Astrocyte of the spinal cord (primary cell): Measurements from ENCODE around the gene TBC1D12.
"Not testable (repeated sequence)": the region's sequence is repeated elsewhere in the genome, so short reads cannot be mapped to it uniquely, and the experiment has no call there.

Experiments
- DNase-seq: peaks from one replicate; pipeline ENCODE4 v3.0.0; 2011; ENCODE audit warnings: low read depth, low spot score
- H3K4me3 ChIP-seq: 2 replicates; pipeline ENCODE4 v1.5.1; 2011; ENCODE audit warnings: low read depth, mild to moderate bottlenecking, low read length, moderate library complexity
- in situ Hi-C: cut with HindIII; loops from 2 replicates; pipeline ENCODE4 v1.10.0; 2017; ENCODE audit warnings: low sequenced_read_pairs
- TF ChIP-seq, protein P1 (sequence below): IDR thresholded peaks from 2 replicates; pipeline ENCODE4 v1.5.1; 2012; ENCODE audit warnings: low read depth, mild to moderate bottlenecking, low read length, inconsistent platforms

TBC1D12 gene

GRCh38 chr10:94496010-94496409, 93.7 kb downstream of the TBC1D12 start:
- in situ Hi-C loops, result no loop called here
- H3K4me3 ChIP-seq, result no peak overlapping the region
- TF ChIP-seq, protein P1, sequence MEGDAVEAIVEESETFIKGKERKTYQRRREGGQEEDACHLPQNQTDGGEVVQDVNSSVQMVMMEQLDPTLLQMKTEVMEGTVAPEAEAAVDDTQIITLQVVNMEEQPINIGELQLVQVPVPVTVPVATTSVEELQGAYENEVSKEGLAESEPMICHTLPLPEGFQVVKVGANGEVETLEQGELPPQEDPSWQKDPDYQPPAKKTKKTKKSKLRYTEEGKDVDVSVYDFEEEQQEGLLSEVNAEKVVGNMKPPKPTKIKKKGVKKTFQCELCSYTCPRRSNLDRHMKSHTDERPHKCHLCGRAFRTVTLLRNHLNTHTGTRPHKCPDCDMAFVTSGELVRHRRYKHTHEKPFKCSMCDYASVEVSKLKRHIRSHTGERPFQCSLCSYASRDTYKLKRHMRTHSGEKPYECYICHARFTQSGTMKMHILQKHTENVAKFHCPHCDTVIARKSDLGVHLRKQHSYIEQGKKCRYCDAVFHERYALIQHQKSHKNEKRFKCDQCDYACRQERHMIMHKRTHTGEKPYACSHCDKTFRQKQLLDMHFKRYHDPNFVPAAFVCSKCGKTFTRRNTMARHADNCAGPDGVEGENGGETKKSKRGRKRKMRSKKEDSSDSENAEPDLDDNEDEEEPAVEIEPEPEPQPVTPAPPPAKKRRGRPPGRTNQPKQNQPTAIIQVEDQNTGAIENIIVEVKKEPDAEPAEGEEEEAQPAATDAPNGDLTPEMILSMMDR, result no peak
- DNase-seq, result peak; percentile 30

DNA sequence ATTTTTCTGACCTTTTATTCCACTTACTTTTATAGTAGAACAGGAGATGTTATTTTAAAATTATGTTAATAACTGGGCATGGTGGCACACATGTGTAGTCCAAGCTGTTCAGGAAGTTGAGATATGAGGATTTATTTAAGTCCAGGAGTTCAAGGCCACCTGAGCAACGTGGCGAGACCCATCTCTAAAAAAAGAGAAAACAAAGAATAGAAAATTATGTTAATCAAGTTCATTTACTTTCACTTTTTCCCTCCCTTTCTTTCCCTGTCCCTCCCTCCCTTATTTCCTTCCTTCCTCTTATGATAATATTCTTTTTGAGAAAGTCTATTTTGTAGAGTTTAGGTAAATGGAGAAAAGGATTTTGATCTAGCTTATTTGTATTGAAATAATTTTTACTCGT, 94.3 kb downstream of the TBC1D12 start:
- H3K4me3 ChIP-seq, result no peak overlapping the region
- TF ChIP-seq, protein P1, result no peak
- DNase-seq, result no peak
- in situ Hi-C loops, result no loop called here

GRCh38 chr10:94500063-94500462, 97.7 kb downstream of the TBC1D12 start:
- H3K4me3 ChIP-seq, result no peak overlapping the region
- TF ChIP-seq, protein P1, result peak; percentile 64
- peak; percentile 16 for DNase-seq
- in situ Hi-C loops, result no loop called here

DNA sequence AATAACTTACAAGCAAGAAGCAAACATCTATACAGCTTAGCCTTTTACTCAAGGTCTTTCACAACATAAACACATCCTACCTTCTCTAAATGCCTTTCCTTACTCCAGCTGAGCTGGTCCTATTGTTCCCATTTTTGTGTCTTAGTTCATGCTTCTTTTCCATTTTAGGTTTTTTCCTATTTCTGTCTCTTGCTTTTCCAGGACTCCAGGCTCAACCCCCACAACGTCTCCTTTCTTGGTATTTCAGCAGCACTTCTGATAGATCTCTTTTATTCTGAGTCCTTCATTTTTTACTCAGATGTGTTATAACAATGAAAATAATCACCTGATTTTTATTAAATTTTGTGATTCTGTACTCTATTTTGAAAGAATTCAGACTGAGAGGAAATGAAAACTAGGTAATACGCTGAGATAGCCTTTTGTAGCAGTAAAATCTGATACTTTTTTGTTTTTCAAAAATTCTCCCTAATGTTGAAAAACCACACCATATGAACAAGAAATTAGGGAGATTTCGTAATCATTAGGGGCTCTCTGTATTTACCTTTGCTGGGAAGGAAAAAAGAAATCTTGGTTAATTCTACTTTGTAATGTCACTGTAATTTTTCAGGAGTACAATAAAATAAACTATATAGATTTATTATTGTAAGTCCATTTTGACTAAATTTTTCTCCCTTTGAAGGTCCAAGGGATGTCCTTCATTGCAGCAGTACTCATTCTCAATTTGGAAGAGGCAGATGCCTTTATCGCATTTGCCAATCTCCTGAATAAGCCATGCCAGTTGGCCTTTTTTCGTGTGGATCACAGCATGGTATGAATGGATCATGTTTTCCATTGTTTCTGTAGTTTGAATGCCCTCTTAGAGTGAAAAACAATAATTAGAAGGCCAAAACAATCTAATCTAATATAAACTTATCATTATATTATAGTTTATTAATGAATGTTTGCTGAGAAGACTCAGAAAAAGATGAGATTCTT, 119.2 kb downstream of the TBC1D12 start:
- no peak for DNase-seq
- TF ChIP-seq, protein P1, result no peak
- no peak overlapping the region for H3K4me3 ChIP-seq
- in situ Hi-C loops, result no loop called here

GRCh38 chr10:94524146-94524545, 121.8 kb downstream of the TBC1D12 start:
- no peak overlapping the region for H3K4me3 ChIP-seq
- TF ChIP-seq, protein P1, result no peak
- peak; percentile 89 for DNase-seq
- in situ Hi-C loops, result no loop called here

DNA sequence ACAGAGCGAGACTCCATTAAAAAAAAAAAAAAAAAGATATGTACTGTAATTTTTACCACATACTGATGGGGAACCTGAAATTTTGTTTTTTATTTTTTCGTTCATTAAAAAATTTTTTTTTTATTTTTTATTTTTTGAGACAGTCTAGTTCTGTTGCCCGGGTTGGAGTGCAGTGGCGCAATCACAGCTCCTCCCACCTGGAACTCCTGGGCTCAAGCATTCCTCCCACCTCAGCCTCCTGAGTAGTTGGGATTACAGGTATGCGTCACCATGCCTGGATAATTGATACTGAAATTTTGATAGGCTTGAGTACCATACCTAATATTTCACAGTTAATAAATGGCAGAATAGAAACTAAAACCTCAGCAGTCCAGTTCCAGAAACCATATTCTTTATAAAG, 122.4 kb downstream of the TBC1D12 start:
- DNase-seq, result no peak
- in situ Hi-C loops, result no loop called here

GRCh38 chr10:94531550-94531949, 129.2 kb downstream of the TBC1D12 start:
- DNase-seq, in situ Hi-C loops, H3K4me3 ChIP-seq: not testable (repeated sequence)

More for the DNA sequence above, 122.4 kb downstream of the TBC1D12 start:
- TF ChIP-seq, protein P1, result no peak
- no peak overlapping the region for H3K4me3 ChIP-seq
